ENCODE measurements around the gene ANKAR. TPM values are rescaled to one million over a fixed set of nuclear protein-coding genes. Genes with fewer than 3 reads are reported as not detected.

The ANKAR gene
- total RNA-seq, 1 donor from 2014 or later, result 14.5 TPM

GRCh38 chr2:189639007-189639609 is 35.4 kb upstream of the ANKAR start:
- no peak for TF ChIP-seq CTCF (IDR thresholded peaks at IDR 0.05)
- Mint-ChIP-seq H3K4me1 (no peaks in the 10 kb centered on the region), H3K4me3 (no peak overlapping the region), H3K27ac (no peak overlapping the region), H3K9me3 (no peaks in the 10 kb centered on the region), H3K36me3 (ENCODE audit: low read depth) (no peaks in the 10 kb centered on the region), H3K27me3 (no peaks in the 10 kb centered on the region)
- POLR2A ChIA-PET, result no interaction called here
- DNase-seq (no peak), ATAC-seq (ENCODE audit: low read depth) (no peak)
- intact Hi-C loops (cut with micrococcal nuclease), result no loop called here
- CTCF ChIA-PET, result no interaction called here

GRCh38 chr2:189641002-189641401 is 33.5 kb upstream of the ANKAR start:
- no peak overlapping the region for H3K4me3 Mint-ChIP-seq
- no peaks in the 10 kb centered on the region for H3K36me3 Mint-ChIP-seq (ENCODE audit: low read depth)
- H3K9me3 Mint-ChIP-seq, result no peaks in the 10 kb centered on the region
- ATAC-seq (ENCODE audit: low read depth), result no peak
- POLR2A ChIA-PET, result interaction anchor here (0.6 kb wide), 1 partner anchor 763 kb away, joined by 6 read pairs; no protein-coding TSS in a partner anchor
- no peak for TF ChIP-seq CTCF (IDR thresholded peaks at IDR 0.05)
- H3K4me1 Mint-ChIP-seq, result no peaks in the 10 kb centered on the region
- no peak for DNase-seq
- H3K27me3 Mint-ChIP-seq, result no peaks in the 10 kb centered on the region
- intact Hi-C loops (cut with micrococcal nuclease), result no loop called here
- H3K27ac Mint-ChIP-seq, result no peak overlapping the region
- CTCF ChIA-PET, result no interaction called here

GRCh38 chr2:189641590-189641989 is 32.9 kb upstream of the ANKAR start:
- Mint-ChIP-seq H3K36me3 (ENCODE audit: low read depth) (no peaks in the 10 kb centered on the region), H3K27ac (no peak overlapping the region), H3K9me3 (no peaks in the 10 kb centered on the region), H3K27me3 (no peaks in the 10 kb centered on the region), H3K4me3 (no peak overlapping the region), H3K4me1 (no peaks in the 10 kb centered on the region)
- DNase-seq (no peak), ATAC-seq (ENCODE audit: low read depth) (no peak)
- intact Hi-C loops (cut with micrococcal nuclease), result no loop called here
- no peak for TF ChIP-seq CTCF (IDR thresholded peaks at IDR 0.05)
- CTCF ChIA-PET, result no interaction called here
- POLR2A ChIA-PET, result no interaction called here

- intact Hi-C loops (cut with micrococcal nuclease), result no loop called here
- no peaks in the 10 kb centered on the region for H3K4me1 Mint-ChIP-seq
- ChIA-PET POLR2A (no interaction called here), CTCF (no interaction called here)
- no peak overlapping the region for H3K27ac Mint-ChIP-seq
- no peak for DNase-seq
- no peaks in the 10 kb centered on the region for H3K36me3 Mint-ChIP-seq (ENCODE audit: low read depth)
- no peaks in the 10 kb centered on the region for H3K9me3 Mint-ChIP-seq
- H3K4me3 Mint-ChIP-seq, result no peak overlapping the region
- no peak for ATAC-seq (ENCODE audit: low read depth)
- TF ChIP-seq CTCF (IDR thresholded peaks at IDR 0.05), result no peak
- H3K27me3 Mint-ChIP-seq, result no peaks in the 10 kb centered on the region
Measured at GRCh38 chr2:189646521-189646920, 27.9 kb upstream of the ANKAR start.

- intact Hi-C loops (cut with micrococcal nuclease), result no loop called here
- Mint-ChIP-seq H3K27ac (no peak overlapping the region), H3K27me3 (no peaks in the 10 kb centered on the region), H3K4me3 (no peak overlapping the region), H3K9me3 (no peaks in the 10 kb centered on the region), H3K4me1 (no peaks in the 10 kb centered on the region), H3K36me3 (ENCODE audit: low read depth) (no peaks in the 10 kb centered on the region)
- POLR2A ChIA-PET, result no interaction called here
- DNase-seq, result no peak
- ATAC-seq (ENCODE audit: low read depth), result no peak
- CTCF ChIA-PET, result no interaction called here
- TF ChIP-seq CTCF (IDR thresholded peaks at IDR 0.05), result no peak
Measured at GRCh38 chr2:189648846-189649509, 25.5 kb upstream of the ANKAR start.

All from activated B cell treated with CpG ODN at 0.5 μM for 24 hours (primary cell).